ENCODE results near the gene AFAP1L1.

DNA sequence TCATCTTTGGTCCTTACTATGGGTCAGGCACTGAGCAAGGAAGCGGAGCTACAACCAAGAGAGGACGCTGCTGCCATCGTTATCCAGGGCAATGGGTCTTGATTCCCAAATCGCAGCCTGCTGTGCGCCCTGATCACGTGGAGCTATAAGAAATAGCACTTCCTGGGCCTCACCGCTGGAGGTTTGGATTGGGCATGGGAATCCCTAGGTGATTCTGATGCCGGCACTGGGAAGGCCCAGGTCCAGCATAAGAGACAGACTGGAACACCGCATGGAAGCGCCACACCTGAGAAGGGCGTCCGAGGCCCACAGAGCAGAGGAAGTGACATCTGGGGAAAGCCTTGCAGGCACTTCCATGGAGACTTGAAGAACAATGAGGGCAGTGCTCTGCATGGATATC lies 104.4 kb downstream of the AFAP1L1 start:
- TF ChIP-seq ZNF544 (tag by site-specific recombination; IDR thresholded peaks at IDR 0.05), result no peak
- TF ChIP-seq WT1 (tag by site-specific recombination; IDR thresholded peaks at IDR 0.05), result no peak
- TF ChIP-seq ZBTB8A (tag by site-specific recombination; IDR thresholded peaks at IDR 0.05), result no peak

All from HEK293 (cell line).